Measurements from ENCODE around the gene ESM1. TPM values are rescaled to one million over a fixed set of nuclear protein-coding genes. Genes with fewer than 3 reads are reported as not detected.

The ESM1 gene
- total and polyA plus RNA-seq, 2 donors (not counting 3 experiments of a cell fraction or from before 2014, with no cell fraction given) = 214 to 577 TPM

DNA sequence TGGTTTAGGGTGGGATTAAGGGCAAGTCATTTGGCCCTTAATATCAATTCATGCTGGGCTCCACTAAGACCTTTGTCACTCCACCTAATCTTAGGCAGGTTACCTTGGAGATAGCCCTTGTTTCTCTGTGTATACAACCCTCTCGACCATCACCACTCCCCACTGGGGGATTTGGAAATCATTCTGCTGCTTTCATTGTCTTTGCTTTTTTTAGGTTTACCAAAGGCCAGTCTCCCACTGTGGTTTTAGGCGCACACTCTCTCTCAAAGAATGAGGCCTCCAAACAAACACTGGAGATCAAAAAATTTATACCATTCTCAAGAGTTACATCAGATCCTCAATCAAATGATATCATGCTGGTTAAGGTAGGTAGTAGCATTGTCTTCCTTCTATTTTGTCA, 44.8 kb upstream of the ESM1 start:
- CTCF ChIA-PET = no interaction called here

More for the DNA sequence above, 44.8 kb upstream of the ESM1 start:
- no peak overlapping the region for H3K9ac ChIP-seq (replicated peaks; ENCODE audit: extremely low read depth, insufficient read depth, low read length)
- no peak overlapping the region for H2AFZ ChIP-seq (ENCODE audit: low read depth, low read length)
- no peak overlapping the region for H3K4me3 ChIP-seq (replicated peaks in 1 of 3; ENCODE audit: insufficient read depth in 1 of 3, low read depth in 1 of 3, low read length in 3 of 3)
- H3K27ac ChIP-seq (ENCODE audit: insufficient read depth, low read depth, low read length) = no peak overlapping the region
- FAIRE-seq = no peak
- no peaks in the 10 kb centered on the region for H3K9me3 ChIP-seq (replicated peaks; ENCODE audit: control insufficient read depth, insufficient read depth, low read length)
- no peaks in the 10 kb centered on the region for H3K36me3 ChIP-seq (ENCODE audit: control insufficient read depth in 2 of 2, extremely low read depth in 1 of 2, insufficient read depth in 2 of 2, low read length in 2 of 2)
- no peaks in the 10 kb centered on the region for H4K20me1 ChIP-seq (replicated peaks; ENCODE audit: control insufficient read depth, extremely low read depth, insufficient read depth, low read length)
- H3K9me1 ChIP-seq (replicated peaks; ENCODE audit: control insufficient read depth, extremely low read depth, insufficient read depth, low read length) = no peaks in the 10 kb centered on the region
- no peaks in the 10 kb centered on the region for H3K27me3 ChIP-seq (ENCODE audit: control insufficient read depth in 2 of 2, insufficient read depth in 2 of 2, low read length in 2 of 2)
- H3K79me2 ChIP-seq (ENCODE audit: control insufficient read depth, insufficient read depth, low read length) = no peaks in the 10 kb centered on the region
- dilution Hi-C loops (cut with MboI; ENCODE audit: extremely low pct_ligation_motif_present, low sequenced_read_pairs) (no loop called here), intact Hi-C loops (cut with micrococcal nuclease) (no loop called here)
- BruUV-seq (replicated peaks) = no TSS peak
- H3K4me2 ChIP-seq (ENCODE audit: insufficient read depth, low read length) = no peak overlapping the region
- no peaks in the 10 kb centered on the region for H3K4me1 ChIP-seq (ENCODE audit: control insufficient read depth, extremely low read depth, insufficient read depth, low read length)
- POLR2A ChIA-PET = no interaction called here
- TF ChIP-seq POLR2A (IDR thresholded peaks at IDR 0.05; ENCODE audit: low read depth, low read length) = no peak
- no peak for TF ChIP-seq MYC (IDR thresholded peaks at IDR 0.05; ENCODE audit: low read depth, low read length)
- no peak for TF ChIP-seq FOS (IDR thresholded peaks at IDR 0.05; ENCODE audit: borderline replicate concordance, insufficient read depth, low read length)
- TF ChIP-seq, protein P1, sequence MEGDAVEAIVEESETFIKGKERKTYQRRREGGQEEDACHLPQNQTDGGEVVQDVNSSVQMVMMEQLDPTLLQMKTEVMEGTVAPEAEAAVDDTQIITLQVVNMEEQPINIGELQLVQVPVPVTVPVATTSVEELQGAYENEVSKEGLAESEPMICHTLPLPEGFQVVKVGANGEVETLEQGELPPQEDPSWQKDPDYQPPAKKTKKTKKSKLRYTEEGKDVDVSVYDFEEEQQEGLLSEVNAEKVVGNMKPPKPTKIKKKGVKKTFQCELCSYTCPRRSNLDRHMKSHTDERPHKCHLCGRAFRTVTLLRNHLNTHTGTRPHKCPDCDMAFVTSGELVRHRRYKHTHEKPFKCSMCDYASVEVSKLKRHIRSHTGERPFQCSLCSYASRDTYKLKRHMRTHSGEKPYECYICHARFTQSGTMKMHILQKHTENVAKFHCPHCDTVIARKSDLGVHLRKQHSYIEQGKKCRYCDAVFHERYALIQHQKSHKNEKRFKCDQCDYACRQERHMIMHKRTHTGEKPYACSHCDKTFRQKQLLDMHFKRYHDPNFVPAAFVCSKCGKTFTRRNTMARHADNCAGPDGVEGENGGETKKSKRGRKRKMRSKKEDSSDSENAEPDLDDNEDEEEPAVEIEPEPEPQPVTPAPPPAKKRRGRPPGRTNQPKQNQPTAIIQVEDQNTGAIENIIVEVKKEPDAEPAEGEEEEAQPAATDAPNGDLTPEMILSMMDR (IDR thresholded peaks at IDR 0.05; ENCODE audit: extremely low read depth in 1 of 2, insufficient read depth in 1 of 2, low read depth in 1 of 2, low read length in 2 of 2) = no peak
- TF ChIP-seq, protein P2, sequence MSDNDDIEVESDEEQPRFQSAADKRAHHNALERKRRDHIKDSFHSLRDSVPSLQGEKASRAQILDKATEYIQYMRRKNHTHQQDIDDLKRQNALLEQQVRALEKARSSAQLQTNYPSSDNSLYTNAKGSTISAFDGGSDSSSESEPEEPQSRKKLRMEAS (IDR thresholded peaks at IDR 0.05; ENCODE audit: insufficient read depth, insufficient read length) = no peak
- no peak for TF ChIP-seq EZH2 (IDR thresholded peaks at IDR 0.05; ENCODE audit: borderline replicate concordance, low read depth, low read length, severe bottlenecking)
- TF ChIP-seq GATA2 (IDR thresholded peaks at IDR 0.05; ENCODE audit: insufficient read depth, insufficient read length, low read depth, low read length) = no peak
- TF ChIP-seq POLR2AphosphoS5 (IDR thresholded peaks at IDR 0.05; ENCODE audit: insufficient read depth, low read depth, low read length) = no peak
- no peak for DNase-seq (ENCODE audit: low read depth, low spot score)
